B cell (primary cell): ENCODE measurements around the gene TAF1. TPM values are rescaled to one million over a fixed set of nuclear protein-coding genes. Genes with fewer than 3 reads are reported as not detected.
"Not testable (repeated sequence)": the region's sequence is repeated elsewhere in the genome, so short reads cannot be mapped to it uniquely, and the experiment has no call there.

Experiments
- ATAC-seq: fragments of 200-7000 bp; cut with Tn5 transposase; one replicate; pipeline ENCODE4 v1.10.0; 2021; ENCODE audit warnings: low read depth, mild to moderate bottlenecking, moderate number of reproducible peaks, moderate library complexity
- CTCF ChIA-PET: fragments of 350-600 bp; sonication (Branson Sonifier 250); formaldehyde crosslinking; loops from one replicate; lab custom pipeline; 2021; ENCODE audit warnings: antibody characterized with exemption, inconsistent platforms; lab: Charles Lee
- POLR2A ChIA-PET: fragments of 350-600 bp; sonication (Branson Sonifier 250); formaldehyde crosslinking; loops from one replicate; lab custom pipeline; 2021; ENCODE audit warnings: antibody characterized with exemption; lab: Charles Lee
- DNase-seq: peaks from one replicate; pipeline ENCODE4 v3.0.0; 2013
- H2AFZ ChIP-seq: 2 replicates; pipeline ENCODE4 v1.6.1; 2012; ENCODE audit warnings: mild to moderate bottlenecking, low read depth, low read length; ENCODE audit not compliant: insufficient read depth, poor library complexity, severe bottlenecking
- H3K27ac ChIP-seq, 2 donors: 1 replicate in 1 of 2; 2 replicates in 1 of 2; pipeline ENCODE4 v1.5.1; 2012 to 2013; ENCODE audit warnings: low read length in 2 of 2, mild to moderate bottlenecking in 2 of 2, moderate library complexity in 1 of 2
- H3K27me3 ChIP-seq, 4 experiments: fragments of 200-600 bp in 1 of 4; sonication (generic) in 1 of 4; replicated peaks in 1 of 4; 1 replicate in 2 of 4; 2 replicates in 2 of 4; pipeline versions ENCODE4 v1.6.1 to v1.7.0; 2013 to 2016; ENCODE audit warnings: low read length in 3 of 4, mild to moderate bottlenecking in 2 of 4, mixed read lengths in 1 of 4, moderate library complexity in 1 of 4; ENCODE audit not compliant: insufficient read depth in 4 of 4, control insufficient read depth in 3 of 4; ENCODE audit errors: control extremely low read depth in 1 of 4
- H3K36me3 ChIP-seq, 2 experiments: replicated peaks in 1 of 2; 1 replicate in 1 of 2; 2 replicates in 1 of 2; pipeline versions ENCODE4 v1.6.1 to v1.7.1; 2013; ENCODE audit warnings: low read length in 1 of 2; ENCODE audit not compliant: insufficient read depth in 2 of 2, control insufficient read depth in 1 of 2; ENCODE audit errors: control extremely low read depth in 1 of 2, extremely low read depth in 1 of 2
- H3K4me1 ChIP-seq, 2 donors: fragments of 200-600 bp in 1 of 2; sonication (generic) in 1 of 2; 1 replicate in 1 of 2; 2 replicates in 1 of 2; pipeline versions ENCODE4 v1.5.1 to v1.6.1; 2013 to 2017; ENCODE audit warnings: low read length in 2 of 2; ENCODE audit not compliant: control insufficient read depth in 2 of 2, insufficient read depth in 2 of 2
- H3K4me2 ChIP-seq: replicated peaks from 2 replicates; pipeline ENCODE3; 2012; ENCODE audit warnings: mild to moderate bottlenecking, low read depth, low read length; ENCODE audit not compliant: poor library complexity, severe bottlenecking
- H3K4me3 ChIP-seq, 5 experiments: fragments of 200-600 bp in 1 of 5; sonication (generic) in 1 of 5; 1 replicate in 3 of 5; 2 replicates in 2 of 5; pipeline versions ENCODE4 v1.5.1 to v1.7.0; 2011 to 2016; ENCODE audit warnings: low read length in 4 of 5, mild to moderate bottlenecking in 4 of 5, low read depth in 2 of 5, control low read depth in 1 of 5, moderate library complexity in 1 of 5; ENCODE audit not compliant: insufficient read depth in 1 of 5; ENCODE audit errors: control extremely low read depth in 1 of 5, extremely low read depth in 1 of 5
- H3K79me2 ChIP-seq: fragments of 200-600 bp; sonication (generic); one replicate; pipeline ENCODE4 v1.6.0; 2016; ENCODE audit warnings: low read length; ENCODE audit not compliant: control insufficient read depth, insufficient read depth
- H3K9ac ChIP-seq: fragments of 200-600 bp; sonication (generic); 2 replicates; pipeline ENCODE4 v1.6.1; 2017; ENCODE audit warnings: mild to moderate bottlenecking, low read length, moderate library complexity
- H3K9me3 ChIP-seq, 3 donors: one replicate each; pipeline versions ENCODE4 v1.6.1 to v1.7.1; 2013; ENCODE audit warnings: low read length in 2 of 3; ENCODE audit not compliant: control insufficient read depth in 2 of 3, insufficient read depth in 1 of 3; ENCODE audit errors: control extremely low read depth in 1 of 3
- H4K20me1 ChIP-seq: 2 replicates; pipeline ENCODE4 v1.6.0; 2012; ENCODE audit warnings: mild to moderate bottlenecking, low read length; ENCODE audit not compliant: insufficient read depth, control insufficient read depth, poor library complexity, severe bottlenecking
- H3K27ac Mint-ChIP-seq: one replicate; pipeline ENCODE4 v1.8.0; 2021; ENCODE audit warnings: mixed read lengths
- H3K27me3 Mint-ChIP-seq: one replicate; pipeline ENCODE4 v1.8.0; 2021; ENCODE audit warnings: mixed read lengths
- H3K4me1 Mint-ChIP-seq: one replicate; pipeline ENCODE4 v1.8.0; 2021; ENCODE audit warnings: mixed read lengths
- H3K4me3 Mint-ChIP-seq: one replicate; pipeline ENCODE4 v1.8.0; 2021; ENCODE audit warnings: mixed read lengths
- H3K9me3 Mint-ChIP-seq: one replicate; pipeline ENCODE4 v1.8.0; 2022; ENCODE audit warnings: mixed read lengths; ENCODE audit not compliant: insufficient read depth
- EZH2 ChIP-seq: IDR thresholded peaks from 2 replicates; pipeline ENCODE4 v1.6.1; 2012; ENCODE audit warnings: borderline replicate concordance, low read depth, mild to moderate bottlenecking, moderate library complexity, low read length; ENCODE audit not compliant: insufficient read depth, poor library complexity, severe bottlenecking
- WGBS: methylation state at CpG from one replicate; pipeline ENCODE4 v1.1.5; 2013; ENCODE audit warnings: missing lambda C conversion rate; ENCODE audit not compliant: insufficient coverage; 5-methylcytosine and 5-hydroxymethylcytosine counted together
- intact Hi-C: fragments of 100-400 bp; cut with micrococcal nuclease; formaldehyde crosslinking; loops from one replicate; pipeline ENCODE4 v1.10.0; 2022
- polyA plus RNA-seq: library from polyadenylated mRNA; depleted of rRNA; stranded (reverse); fragments of >200 nt; gene quantifications from 2 replicates; pipeline ENCODE4 v1.2.3, GENCODE V29; 2012
- total RNA-seq, 2 donors: library from RNA; stranded (reverse); fragments of 120-200 nt in 1 of 2; gene quantifications; 1 replicate in 1 of 2; 2 replicates in 1 of 2; pipeline versions ENCODE4 v1.2.3 to v1.2.4, GENCODE V29; 2013 to 2022
- TF ChIP-seq, protein P1 (sequence below): fragments of 200-600 bp; IDR thresholded peaks from one replicate; pipeline ENCODE4 v1.8.0; 2022; ENCODE audit warnings: antibody characterized with exemption, mild to moderate bottlenecking

Gene TAF1
- total and polyA plus RNA-seq, 2 donors (not counting 1 experiment from before 2014, with no cell fraction given) = 12.2 to 97.5 TPM

DNA sequence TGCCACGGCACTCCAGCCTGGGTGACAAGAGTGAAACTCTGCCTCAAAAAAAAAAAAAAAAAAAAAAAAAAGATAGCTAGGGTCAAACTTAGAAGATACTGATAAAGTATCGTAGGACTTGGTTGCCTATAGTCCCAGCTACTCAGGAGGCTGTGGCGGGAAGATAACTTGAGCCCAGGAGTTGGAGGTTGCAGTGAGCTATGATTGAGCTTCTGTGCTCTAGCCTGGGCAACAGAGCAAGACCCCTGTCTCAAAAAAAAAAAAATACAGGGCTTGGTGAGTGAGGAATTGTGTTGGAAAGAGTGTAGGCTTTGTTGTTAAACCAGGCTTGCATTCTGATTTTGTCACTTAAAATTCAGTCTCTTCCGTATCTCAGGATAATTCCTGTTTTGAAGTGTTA lies 6.2 kb downstream of the TAF1 start:
- Histone ChIP-seq H3K9ac (no peak overlapping the region), H2AFZ (no peak overlapping the region), H4K20me1 (peaks cover 14% of the 10 kb centered on the region), H3K4me1 (peaks cover 9 to 15% of the 10 kb centered on the region in 2 donors), H3K9me3 (no peaks in the 10 kb centered on the region), H3K79me2 (peaks cover 56% of the 10 kb centered on the region), H3K4me3 (no peak overlapping the region), H3K36me3 (peaks cover 5 to 43% of the 10 kb centered on the region in 2 experiments), H3K27me3 (no peaks in the 10 kb centered on the region), H3K4me2 (no peak overlapping the region), H3K27ac (no peak overlapping the region)
- H3K4me1 Mint-ChIP-seq = peaks cover 20% of the 10 kb centered on the region
- no peak for TF ChIP-seq EZH2
- TF ChIP-seq, protein P1, sequence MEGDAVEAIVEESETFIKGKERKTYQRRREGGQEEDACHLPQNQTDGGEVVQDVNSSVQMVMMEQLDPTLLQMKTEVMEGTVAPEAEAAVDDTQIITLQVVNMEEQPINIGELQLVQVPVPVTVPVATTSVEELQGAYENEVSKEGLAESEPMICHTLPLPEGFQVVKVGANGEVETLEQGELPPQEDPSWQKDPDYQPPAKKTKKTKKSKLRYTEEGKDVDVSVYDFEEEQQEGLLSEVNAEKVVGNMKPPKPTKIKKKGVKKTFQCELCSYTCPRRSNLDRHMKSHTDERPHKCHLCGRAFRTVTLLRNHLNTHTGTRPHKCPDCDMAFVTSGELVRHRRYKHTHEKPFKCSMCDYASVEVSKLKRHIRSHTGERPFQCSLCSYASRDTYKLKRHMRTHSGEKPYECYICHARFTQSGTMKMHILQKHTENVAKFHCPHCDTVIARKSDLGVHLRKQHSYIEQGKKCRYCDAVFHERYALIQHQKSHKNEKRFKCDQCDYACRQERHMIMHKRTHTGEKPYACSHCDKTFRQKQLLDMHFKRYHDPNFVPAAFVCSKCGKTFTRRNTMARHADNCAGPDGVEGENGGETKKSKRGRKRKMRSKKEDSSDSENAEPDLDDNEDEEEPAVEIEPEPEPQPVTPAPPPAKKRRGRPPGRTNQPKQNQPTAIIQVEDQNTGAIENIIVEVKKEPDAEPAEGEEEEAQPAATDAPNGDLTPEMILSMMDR = no peak
- no peak overlapping the region for H3K27ac Mint-ChIP-seq
- DNase-seq (no peak), ATAC-seq (no peak)
- H3K4me3 Mint-ChIP-seq = no peak overlapping the region
- CTCF ChIA-PET = no interaction called here
- no peaks in the 10 kb centered on the region for H3K9me3 Mint-ChIP-seq
- no peaks in the 10 kb centered on the region for H3K27me3 Mint-ChIP-seq
- intact Hi-C loops = no loop called here
- POLR2A ChIA-PET = no interaction called here
- WGBS = no CpG with 5 or more reads among the region's 4 CpGs

DNA sequence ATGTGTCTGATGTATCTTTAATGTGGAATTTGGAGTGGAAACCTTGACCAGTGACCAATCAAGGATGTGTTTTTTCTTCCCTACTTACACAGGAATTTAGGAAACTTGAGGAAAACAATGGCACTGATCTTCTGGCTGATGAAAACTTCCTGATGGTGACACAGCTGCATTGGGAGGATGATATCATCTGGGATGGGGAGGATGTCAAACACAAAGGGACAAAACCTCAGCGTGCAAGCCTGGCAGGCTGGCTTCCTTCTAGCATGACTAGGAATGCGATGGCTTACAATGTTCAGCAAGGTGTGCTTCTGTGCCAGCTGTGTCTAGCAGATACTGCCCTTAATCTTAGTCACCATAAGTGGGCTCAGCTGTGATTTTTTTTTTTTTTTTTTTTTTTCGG lies 12.6 kb downstream of the TAF1 start:
- no peak overlapping the region for H3K4me3 Mint-ChIP-seq
- H4K20me1 ChIP-seq = peaks cover 1% of the 10 kb centered on the region
- H3K79me2 ChIP-seq = peaks cover 2% of the 10 kb centered on the region
- ATAC-seq (no peak), DNase-seq (no peak)
- H3K9ac ChIP-seq = no peak overlapping the region
- H3K9me3 Mint-ChIP-seq = no peaks in the 10 kb centered on the region
- CTCF ChIA-PET = no interaction called here
- no peaks in the 10 kb centered on the region for H3K9me3 ChIP-seq
- H3K27me3 Mint-ChIP-seq = no peaks in the 10 kb centered on the region
- WGBS = no CpG with 5 or more reads among the region's 3 CpGs
- H3K27ac ChIP-seq = no peak overlapping the region
- no peaks in the 10 kb centered on the region for H3K4me1 ChIP-seq
- no peaks in the 10 kb centered on the region for H3K4me1 Mint-ChIP-seq
- POLR2A ChIA-PET = no interaction called here
- TF ChIP-seq, protein P1 = no peak
- TF ChIP-seq EZH2 = no peak
- H3K36me3 ChIP-seq = peaks cover 2 to 64% of the 10 kb centered on the region in 2 experiments
- H3K27me3 ChIP-seq = no peaks in the 10 kb centered on the region
- no peak overlapping the region for H3K27ac Mint-ChIP-seq
- H2AFZ ChIP-seq = no peak overlapping the region
- intact Hi-C loops = no loop called here
- no peak overlapping the region for H3K4me2 ChIP-seq
- no peak overlapping the region for H3K4me3 ChIP-seq

DNA sequence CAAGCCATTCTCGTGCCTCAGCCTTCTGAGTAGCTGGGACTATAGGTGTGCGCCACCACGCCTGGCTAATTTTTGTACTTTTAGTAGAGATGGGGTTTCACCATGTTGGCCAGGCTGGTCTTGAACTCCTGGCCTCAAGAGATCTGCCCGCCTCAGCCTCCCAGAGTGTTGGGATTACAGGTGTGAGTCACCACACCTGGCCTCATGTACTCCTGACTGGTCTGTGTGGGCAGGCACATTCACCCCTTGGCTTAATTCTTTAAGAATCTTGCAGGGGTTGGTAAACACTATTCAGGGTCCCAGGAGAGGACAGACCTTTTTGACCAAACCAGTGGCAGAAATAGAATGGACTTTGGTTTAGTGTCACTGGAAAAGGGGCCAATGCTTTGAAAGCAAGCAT lies 25.6 kb downstream of the TAF1 start:
- DNase-seq, H3K4me1 ChIP-seq, H3K27me3 Mint-ChIP-seq, H3K9ac ChIP-seq, H3K27me3 ChIP-seq, H3K9me3 ChIP-seq, H3K27ac Mint-ChIP-seq, H3K4me2 ChIP-seq, ATAC-seq, H3K4me3 Mint-ChIP-seq, H3K79me2 ChIP-seq, H3K4me3 ChIP-seq, POLR2A ChIA-PET, H4K20me1 ChIP-seq, H3K27ac ChIP-seq, H3K4me1 Mint-ChIP-seq, H3K9me3 Mint-ChIP-seq, H2AFZ ChIP-seq: not testable (repeated sequence)
- CTCF ChIA-PET = interaction anchor here (0.6 kb wide), 1 partner anchor 207 kb away, joined by 3 read pairs; no protein-coding TSS in a partner anchor
- peaks cover 2 to 67% of the 10 kb centered on the region in 2 experiments for H3K36me3 ChIP-seq
- 100% methylated on average over 1 of the region's 4 CpGs for WGBS
- intact Hi-C loops = loop anchor here (10.0 kb wide), 1 partner anchor 173 kb away; no protein-coding TSS in a partner anchor
